OCI-LY7 (cell line): ENCODE results near the gene GOLGA6L24.
"Not testable (repeated sequence)": the region's sequence is repeated elsewhere in the genome, so short reads cannot be mapped to it uniquely, and the experiment has no call there.

Experiments
- EZH2phosphoT487 ChIP-seq: fragments of 200-600 bp; sonication (generic); IDR thresholded peaks from 2 replicates; pipeline ENCODE4 v1.6.1; 2018; ENCODE audit warnings: low read depth, borderline replicate concordance, mild to moderate bottlenecking, mixed run types, antibody characterized with exemption, low read length, moderate library complexity, mixed read lengths
- TF ChIP-seq, protein P1 (sequence below): fragments of 200-600 bp; sonication (generic); conservative IDR thresholded peaks from 2 replicates; pipeline ENCODE4 v1.5.1; 2014; ENCODE audit warnings: mild to moderate bottlenecking, antibody characterized with exemption, low read length, moderate library complexity, mixed read lengths

DNA sequence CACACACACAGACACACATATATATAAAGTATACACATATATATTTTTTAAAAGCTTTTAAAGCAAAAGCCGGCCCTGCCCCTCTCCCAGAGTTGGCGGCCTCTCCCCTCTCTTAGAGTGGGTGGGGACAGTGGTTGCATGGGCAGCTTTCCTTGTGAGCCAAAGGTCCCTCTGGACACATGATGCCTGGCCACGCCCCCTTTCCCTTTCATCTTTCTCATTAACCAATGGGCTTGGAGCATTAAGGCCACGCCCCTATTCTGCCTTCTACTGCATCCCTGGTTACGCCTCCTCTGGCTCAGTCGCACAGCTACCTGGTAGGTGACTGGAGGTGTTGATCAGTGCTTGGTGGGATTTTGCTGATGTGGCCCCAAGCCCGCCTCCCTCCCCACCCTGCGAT lies 20.5 kb upstream of the GOLGA6L24 start, which contains the start of gene GOLGA8F:
- TF ChIP-seq, protein P1, sequence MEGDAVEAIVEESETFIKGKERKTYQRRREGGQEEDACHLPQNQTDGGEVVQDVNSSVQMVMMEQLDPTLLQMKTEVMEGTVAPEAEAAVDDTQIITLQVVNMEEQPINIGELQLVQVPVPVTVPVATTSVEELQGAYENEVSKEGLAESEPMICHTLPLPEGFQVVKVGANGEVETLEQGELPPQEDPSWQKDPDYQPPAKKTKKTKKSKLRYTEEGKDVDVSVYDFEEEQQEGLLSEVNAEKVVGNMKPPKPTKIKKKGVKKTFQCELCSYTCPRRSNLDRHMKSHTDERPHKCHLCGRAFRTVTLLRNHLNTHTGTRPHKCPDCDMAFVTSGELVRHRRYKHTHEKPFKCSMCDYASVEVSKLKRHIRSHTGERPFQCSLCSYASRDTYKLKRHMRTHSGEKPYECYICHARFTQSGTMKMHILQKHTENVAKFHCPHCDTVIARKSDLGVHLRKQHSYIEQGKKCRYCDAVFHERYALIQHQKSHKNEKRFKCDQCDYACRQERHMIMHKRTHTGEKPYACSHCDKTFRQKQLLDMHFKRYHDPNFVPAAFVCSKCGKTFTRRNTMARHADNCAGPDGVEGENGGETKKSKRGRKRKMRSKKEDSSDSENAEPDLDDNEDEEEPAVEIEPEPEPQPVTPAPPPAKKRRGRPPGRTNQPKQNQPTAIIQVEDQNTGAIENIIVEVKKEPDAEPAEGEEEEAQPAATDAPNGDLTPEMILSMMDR = not testable (repeated sequence)
- not testable (repeated sequence) for TF ChIP-seq EZH2phosphoT487
